Muscle layer of colon (tissue), 2 donors: ENCODE data around the gene ADRB2.
"Not testable (repeated sequence)": the region's sequence is repeated elsewhere in the genome, so short reads cannot be mapped to it uniquely, and the experiment has no call there.

Source experiments
- H3K27ac ChIP-seq: one replicate; pipeline ENCODE4 v1.7.0; 2013; ENCODE audit warnings: low read depth, mild to moderate bottlenecking, low read length, moderate library complexity
- H3K27me3 ChIP-seq, 2 donors: one replicate each; pipeline ENCODE4 v1.7.0; 2013; ENCODE audit warnings: low read length in 2 of 2, mild to moderate bottlenecking in 2 of 2; ENCODE audit not compliant: insufficient read depth in 2 of 2, control insufficient read depth in 1 of 2
- H3K36me3 ChIP-seq: one replicate; pipeline ENCODE4 v1.7.0; 2013; ENCODE audit warnings: mild to moderate bottlenecking, low read length; ENCODE audit not compliant: insufficient read depth
- H3K4me1 ChIP-seq: one replicate; pipeline ENCODE4 v1.7.0; 2013; ENCODE audit warnings: mild to moderate bottlenecking, low read length; ENCODE audit not compliant: insufficient read depth
- H3K4me3 ChIP-seq, 2 donors: one replicate each; pipeline ENCODE4 v1.7.0; 2013; ENCODE audit warnings: low read length in 2 of 2, low read depth in 1 of 2, mild to moderate bottlenecking in 1 of 2, moderate library complexity in 1 of 2
- H3K9ac ChIP-seq: one replicate; pipeline ENCODE4 v1.7.0; 2013; ENCODE audit warnings: low read length
- H3K9me3 ChIP-seq: one replicate; pipeline ENCODE4 v1.7.0; 2013; ENCODE audit warnings: mild to moderate bottlenecking, low read length
- donor health status: abdominal sarcoma.
- donor health status: Adenocarcinoma of cecum.

ADRB2 gene

DNA sequence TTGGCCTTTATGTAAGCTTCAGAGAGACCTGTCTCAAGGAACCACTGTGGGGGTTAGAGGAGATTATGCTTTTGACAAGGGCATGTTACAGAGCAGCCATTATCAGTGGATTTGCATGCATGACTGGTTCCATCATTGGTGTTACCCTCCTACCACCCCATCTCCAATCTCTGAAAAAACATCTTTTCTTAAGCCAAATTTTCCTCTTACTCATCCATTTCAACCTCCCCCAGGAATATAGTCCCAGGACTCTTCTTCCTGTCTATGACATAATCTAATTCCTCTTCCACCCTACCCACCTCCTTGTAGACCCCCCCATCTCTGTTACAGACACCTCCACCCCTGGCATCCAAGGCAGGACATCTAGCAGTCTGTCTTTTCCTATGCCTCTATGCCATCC is 33.1 kb upstream of the ADRB2 start:
- H3K27ac ChIP-seq = no peak overlapping the region
- no peaks in the 10 kb centered on the region for H3K36me3 ChIP-seq
- H3K4me1 ChIP-seq = no peaks in the 10 kb centered on the region
- no peaks in the 10 kb centered on the region for H3K27me3 ChIP-seq
- H3K4me3 ChIP-seq = no peak overlapping the region
- H3K9me3 ChIP-seq = no peaks in the 10 kb centered on the region
- no peak overlapping the region for H3K9ac ChIP-seq

DNA sequence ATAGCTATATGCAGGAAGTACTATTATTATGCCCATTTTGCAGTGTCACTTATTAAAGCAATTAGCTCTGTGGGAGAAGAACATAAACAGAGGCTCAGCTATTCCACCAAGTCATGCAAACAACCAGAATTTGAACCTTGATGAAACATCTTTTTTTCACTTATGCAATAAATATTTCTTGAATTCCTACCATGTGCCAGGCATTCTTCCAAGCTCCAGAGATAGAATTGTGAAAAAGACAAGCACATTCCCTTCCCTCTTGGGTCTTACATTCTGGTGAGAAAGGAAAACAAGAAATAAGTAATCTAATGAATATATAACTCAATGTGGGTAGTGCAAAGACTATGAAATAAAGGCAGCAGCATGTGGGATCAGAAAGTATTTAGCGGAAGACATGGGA is 32.1 kb upstream of the ADRB2 start:
- H3K4me3 ChIP-seq = no peak overlapping the region
- no peak overlapping the region for H3K9ac ChIP-seq
- H3K9me3 ChIP-seq = no peaks in the 10 kb centered on the region
- no peaks in the 10 kb centered on the region for H3K27me3 ChIP-seq
- H3K27ac ChIP-seq = no peak overlapping the region
- H3K4me1 ChIP-seq = no peaks in the 10 kb centered on the region
- H3K36me3 ChIP-seq = no peaks in the 10 kb centered on the region

DNA sequence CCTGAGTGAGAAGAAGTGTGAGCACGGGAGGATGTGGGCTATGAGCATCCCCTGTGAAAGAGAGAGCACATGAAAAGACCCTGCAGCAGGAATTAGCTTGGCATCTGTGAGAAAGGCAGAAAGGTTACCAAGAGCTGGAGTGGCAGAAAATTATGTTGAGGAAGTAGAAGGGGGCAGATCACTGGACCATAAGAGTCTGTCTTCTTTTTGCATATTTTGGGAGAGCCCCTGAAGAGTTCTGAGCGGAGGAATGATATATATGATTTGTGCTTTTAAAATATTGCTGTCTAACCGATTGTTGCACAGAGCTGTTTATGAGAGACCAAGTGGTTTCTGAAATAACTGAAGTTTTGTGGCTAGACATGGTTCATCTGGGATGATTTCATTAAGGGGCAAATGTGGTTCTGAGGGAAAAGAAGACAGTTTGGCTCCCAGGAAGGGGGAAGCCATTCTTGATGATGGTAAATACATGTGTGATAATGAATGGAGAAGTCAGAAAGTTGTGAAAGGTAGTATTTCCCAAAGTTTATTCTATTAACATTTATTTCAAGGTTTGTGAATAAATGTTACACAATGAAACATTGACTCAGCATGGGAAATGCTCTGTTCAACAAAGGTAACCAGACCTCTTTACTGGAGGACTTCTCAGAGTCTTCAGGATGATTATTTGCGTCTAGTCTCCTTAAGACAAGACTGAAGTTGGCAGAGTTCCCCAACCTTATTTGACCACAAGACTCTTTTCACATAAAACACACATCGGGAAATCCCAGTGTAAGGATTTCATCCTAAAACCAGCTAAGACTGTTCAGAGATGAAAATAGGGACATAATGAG is 31.5 kb upstream of the ADRB2 start:
- H3K9me3 ChIP-seq = no peaks in the 10 kb centered on the region
- no peaks in the 10 kb centered on the region for H3K36me3 ChIP-seq
- no peaks in the 10 kb centered on the region for H3K4me1 ChIP-seq
- H3K9ac ChIP-seq = no peak overlapping the region
- H3K27me3 ChIP-seq = no peaks in the 10 kb centered on the region
- no peak overlapping the region for H3K4me3 ChIP-seq
- H3K27ac ChIP-seq = no peak overlapping the region

DNA sequence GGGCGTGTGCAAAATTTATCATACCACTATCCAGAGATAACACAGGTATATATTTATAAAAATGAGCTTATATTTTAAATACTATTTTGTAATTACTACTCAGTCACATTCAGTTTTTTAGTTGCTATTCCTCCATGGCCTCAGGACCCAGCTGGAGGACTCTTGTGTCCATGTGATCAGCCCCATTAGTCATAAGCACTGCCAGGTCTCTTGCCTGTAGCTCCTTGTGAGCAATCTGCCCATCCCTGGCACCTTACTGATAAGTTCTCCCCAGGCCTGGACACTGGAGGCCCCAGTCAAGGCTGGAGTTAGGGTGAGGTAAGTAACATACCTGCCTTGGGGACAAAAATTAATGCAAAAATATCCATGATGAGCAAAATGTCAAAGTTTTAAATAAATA is 29.5 kb upstream of the ADRB2 start:
- Histone ChIP-seq H3K9ac (no peak overlapping the region), H3K4me1 (no peaks in the 10 kb centered on the region), H3K36me3 (no peaks in the 10 kb centered on the region), H3K27me3 (no peaks in the 10 kb centered on the region), H3K4me3 (no peak overlapping the region), H3K27ac (no peak overlapping the region), H3K9me3 (no peaks in the 10 kb centered on the region)

DNA sequence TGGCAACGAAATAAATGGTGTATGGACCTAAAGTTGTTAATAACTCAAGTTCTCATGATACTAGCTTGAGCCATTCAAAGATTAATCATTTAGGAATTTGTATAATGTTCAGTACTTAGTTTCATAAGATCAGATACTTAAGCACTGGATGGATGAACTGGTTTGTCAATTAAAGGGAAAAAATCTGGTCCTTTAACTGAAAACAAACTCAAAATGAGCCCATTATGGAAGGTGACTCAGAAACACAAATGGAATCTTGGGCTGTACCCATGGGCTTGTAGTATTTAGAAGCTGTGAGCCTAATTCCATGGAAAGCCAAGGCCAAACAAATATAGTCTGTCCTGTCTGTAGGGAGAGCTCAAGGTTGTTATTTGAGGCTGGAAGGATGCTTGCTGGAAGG is 27.6 kb upstream of the ADRB2 start:
- H3K9me3 ChIP-seq = no peaks in the 10 kb centered on the region
- H3K9ac ChIP-seq = no peak overlapping the region
- no peaks in the 10 kb centered on the region for H3K36me3 ChIP-seq
- no peaks in the 10 kb centered on the region for H3K4me1 ChIP-seq
- no peaks in the 10 kb centered on the region for H3K27me3 ChIP-seq
- H3K27ac ChIP-seq = no peak overlapping the region
- no peak overlapping the region for H3K4me3 ChIP-seq

DNA sequence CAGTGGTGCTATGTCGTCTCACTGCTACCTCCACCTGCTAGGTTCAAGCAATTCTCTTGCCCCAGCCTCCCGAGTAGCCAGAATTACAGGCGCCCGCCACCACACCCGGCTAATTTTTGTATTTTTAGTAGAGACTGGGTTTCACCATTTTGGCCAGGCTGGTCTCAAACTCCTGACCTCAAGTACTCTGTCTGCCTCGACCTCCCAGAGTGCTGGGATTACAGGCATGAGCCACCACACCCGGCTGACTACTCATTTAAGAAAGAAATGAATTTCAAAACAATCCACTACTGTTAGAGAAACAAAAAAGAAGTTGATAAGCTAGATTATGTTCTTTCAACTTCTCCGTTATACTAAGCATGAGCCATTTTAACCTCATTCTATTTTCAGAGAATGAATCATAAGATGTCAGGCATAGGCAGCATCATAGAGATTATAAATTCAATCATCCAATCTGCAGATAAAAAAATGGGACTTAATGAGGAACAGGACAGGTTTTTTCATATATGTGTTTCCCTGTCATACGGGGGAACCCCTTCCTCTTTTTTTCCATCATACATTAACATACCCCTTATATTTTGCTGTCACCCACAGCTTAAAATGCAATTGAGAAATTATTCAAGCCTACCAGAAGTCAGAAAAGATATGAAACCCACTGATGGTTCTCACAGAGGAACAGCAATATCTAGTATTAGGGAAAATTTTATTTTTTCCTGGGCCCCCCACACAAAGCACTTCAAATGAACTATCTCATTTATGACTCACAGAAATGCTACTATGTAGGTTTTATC is 26.5 kb upstream of the ADRB2 start:
- no peaks in the 10 kb centered on the region for H3K36me3 ChIP-seq
- H3K4me1 ChIP-seq = no peaks in the 10 kb centered on the region
- H3K4me3 ChIP-seq = no peak overlapping the region
- no peaks in the 10 kb centered on the region for H3K9me3 ChIP-seq
- H3K27me3 ChIP-seq = no peaks in the 10 kb centered on the region
- H3K9ac ChIP-seq = no peak overlapping the region
- H3K27ac ChIP-seq = no peak overlapping the region

DNA sequence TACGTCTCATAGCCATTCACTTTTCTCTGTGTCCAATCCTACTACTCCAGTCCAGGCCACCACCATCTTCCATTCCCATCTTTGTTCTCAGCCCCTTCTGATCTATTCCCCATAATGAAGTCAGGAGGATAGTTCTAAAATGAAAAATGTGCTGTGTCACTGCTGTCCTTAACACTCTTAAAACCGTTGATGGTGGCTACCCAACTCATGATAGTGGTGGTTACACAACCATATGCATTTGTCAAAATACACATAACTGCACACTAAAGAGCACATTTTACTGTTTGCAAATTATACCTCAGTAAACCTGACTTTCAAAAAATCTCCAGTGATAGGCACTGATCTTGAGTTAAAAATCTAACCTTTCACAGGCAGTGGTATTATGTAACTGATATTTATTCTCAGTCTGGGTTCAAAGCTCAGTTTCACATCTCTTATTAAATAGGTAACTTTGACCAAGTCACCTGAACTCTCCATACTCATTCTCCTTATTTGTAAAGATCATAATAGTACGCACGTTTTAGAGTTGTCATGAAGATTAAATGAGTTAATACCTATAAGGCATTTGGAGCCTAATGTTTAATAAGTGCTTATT is 24.6 kb upstream of the ADRB2 start:
- Histone ChIP-seq H3K9me3 (no peaks in the 10 kb centered on the region), H3K4me3 (no peak overlapping the region), H3K4me1 (peaks cover 6% of the 10 kb centered on the region), H3K27me3 (no peaks in the 10 kb centered on the region), H3K36me3 (no peaks in the 10 kb centered on the region), H3K9ac (no peak overlapping the region), H3K27ac (no peak overlapping the region)

DNA sequence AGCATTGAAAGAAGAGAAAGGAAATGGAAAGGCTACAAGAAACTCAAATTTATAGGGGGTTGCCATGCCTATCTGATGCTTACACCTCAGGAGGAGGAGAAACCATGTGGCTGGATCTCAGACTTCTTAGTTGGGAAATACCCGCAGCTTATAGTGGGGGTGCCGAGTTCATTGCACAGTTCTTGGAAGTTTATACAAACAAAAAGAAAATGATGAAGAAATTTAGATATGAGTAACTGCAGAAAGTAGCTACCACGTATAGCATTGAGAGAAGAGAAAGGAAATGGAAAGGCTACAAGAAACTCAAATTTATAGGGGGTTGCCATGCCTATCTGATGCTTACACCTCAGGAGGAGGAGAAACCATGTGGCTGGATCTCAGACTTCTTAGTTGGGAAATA is 23.0 kb upstream of the ADRB2 start:
- not testable (repeated sequence) for H3K9ac ChIP-seq, H3K4me3 ChIP-seq, H3K27ac ChIP-seq, H3K27me3 ChIP-seq, H3K4me1 ChIP-seq, H3K9me3 ChIP-seq, H3K36me3 ChIP-seq

DNA sequence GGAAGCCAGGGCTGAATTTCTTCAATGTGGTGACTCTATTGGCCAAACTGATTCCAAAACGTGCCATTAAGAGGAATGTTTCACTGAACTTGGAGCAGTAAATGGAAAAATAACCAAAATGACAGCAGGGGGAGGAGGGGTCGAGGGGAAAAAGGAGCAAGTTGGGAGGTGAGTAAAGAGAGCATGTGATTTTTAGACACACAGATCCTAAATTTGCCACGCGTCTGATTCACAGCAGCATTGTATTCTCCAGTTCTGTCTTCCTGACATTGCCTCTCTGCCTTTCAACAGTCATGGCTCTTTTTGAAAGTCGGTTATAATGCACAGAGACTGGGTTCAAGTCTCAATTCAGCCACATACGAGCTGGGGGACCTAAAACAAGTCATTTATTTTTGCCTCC is 22.0 kb upstream of the ADRB2 start:
- Histone ChIP-seq H3K27me3 (no peaks in the 10 kb centered on the region), H3K27ac (no peak overlapping the region), H3K9ac (no peak overlapping the region), H3K4me3 (no peak overlapping the region), H3K9me3 (no peaks in the 10 kb centered on the region), H3K36me3 (no peaks in the 10 kb centered on the region), H3K4me1 (peaks cover 6% of the 10 kb centered on the region)

DNA sequence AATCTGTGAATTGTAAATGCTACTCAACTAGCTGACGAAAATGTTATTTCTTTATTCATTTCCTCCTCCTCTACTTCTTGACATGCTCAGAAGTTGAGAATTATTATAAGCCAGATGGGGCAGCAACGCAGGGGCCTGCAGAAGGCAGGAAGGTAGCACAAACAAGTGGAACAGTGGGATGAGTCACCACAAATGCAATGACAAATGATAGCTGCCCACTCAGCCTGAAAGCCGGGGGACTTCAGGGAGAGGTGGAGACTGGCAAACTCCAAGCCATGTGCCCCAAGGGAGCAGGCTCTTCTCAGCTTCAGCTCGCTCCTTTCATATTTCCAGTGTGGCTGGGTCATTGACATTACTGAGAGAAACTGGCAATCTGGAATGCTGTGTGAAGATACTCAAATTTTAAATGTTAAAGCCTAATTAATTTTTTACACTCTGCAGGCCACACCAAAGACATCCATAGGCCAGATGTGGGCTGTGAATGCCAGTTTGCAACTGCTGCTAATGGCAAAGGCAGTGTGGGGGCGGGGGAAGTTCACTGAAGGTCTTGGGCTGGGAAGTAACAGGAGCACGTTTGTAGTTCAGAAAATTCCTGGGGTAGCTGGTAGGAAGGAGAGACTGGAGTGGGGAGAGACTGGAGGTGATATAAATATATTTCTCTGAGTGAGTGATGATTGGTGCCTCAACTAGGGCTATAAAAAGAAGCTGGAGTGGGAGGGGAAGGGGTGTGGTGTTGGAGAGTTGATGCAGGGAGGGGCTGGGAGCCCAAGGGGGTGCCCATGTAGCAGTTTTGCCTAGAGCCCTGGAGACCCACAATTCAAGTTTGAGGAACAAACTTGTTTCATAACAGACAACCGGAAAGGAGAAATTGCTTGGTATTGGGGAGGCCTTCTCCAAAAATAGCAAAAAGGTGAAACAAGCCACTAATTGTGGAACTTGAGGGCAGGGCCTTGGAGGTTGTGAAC is 20.8 kb upstream of the ADRB2 start:
- Histone ChIP-seq H3K27me3 (no peaks in the 10 kb centered on the region), H3K4me3 (no peak overlapping the region), H3K27ac (no peak overlapping the region), H3K4me1 (peaks cover 6% of the 10 kb centered on the region), H3K36me3 (no peaks in the 10 kb centered on the region), H3K9me3 (no peaks in the 10 kb centered on the region), H3K9ac (no peak overlapping the region)

DNA sequence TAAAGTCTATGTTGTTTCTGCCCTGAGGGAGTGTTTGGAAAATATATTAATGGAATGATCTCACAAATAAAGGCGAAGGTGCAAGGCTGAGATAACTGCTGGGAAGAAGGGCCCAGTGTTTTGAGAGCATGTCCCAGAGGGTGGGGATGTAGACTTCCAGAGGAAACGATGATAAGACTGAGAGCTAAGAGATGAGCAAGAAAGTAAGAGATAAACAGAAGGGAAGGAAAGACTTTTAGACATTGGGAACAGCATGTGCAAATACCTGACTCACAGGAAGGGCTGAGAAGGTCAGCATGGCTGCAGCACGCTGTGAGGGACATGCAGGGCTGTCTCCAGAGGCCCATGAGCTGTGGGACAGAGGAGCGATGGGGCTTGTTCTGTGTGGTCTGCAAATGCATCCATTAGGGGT is 19.9 kb upstream of the ADRB2 start:
- Histone ChIP-seq H3K27me3 (no peaks in the 10 kb centered on the region), H3K4me3 (no peak overlapping the region), H3K4me1 (peaks cover 6% of the 10 kb centered on the region), H3K36me3 (no peaks in the 10 kb centered on the region), H3K9me3 (no peaks in the 10 kb centered on the region), H3K27ac (no peak overlapping the region), H3K9ac (no peak overlapping the region)
